Inflammatory macrophage treated with lipopolysaccharide for 4 hours (primary cell): ENCODE results near the gene CCT6A.
"Not testable (repeated sequence)": the region's sequence is repeated elsewhere in the genome, so short reads cannot be mapped to it uniquely, and the experiment has no call there.

ENCODE experiments used
- DNase-seq: peaks from one replicate; pipeline ENCODE4 v3.0.0-alpha.2; 2020

CCT6A gene

DNA sequence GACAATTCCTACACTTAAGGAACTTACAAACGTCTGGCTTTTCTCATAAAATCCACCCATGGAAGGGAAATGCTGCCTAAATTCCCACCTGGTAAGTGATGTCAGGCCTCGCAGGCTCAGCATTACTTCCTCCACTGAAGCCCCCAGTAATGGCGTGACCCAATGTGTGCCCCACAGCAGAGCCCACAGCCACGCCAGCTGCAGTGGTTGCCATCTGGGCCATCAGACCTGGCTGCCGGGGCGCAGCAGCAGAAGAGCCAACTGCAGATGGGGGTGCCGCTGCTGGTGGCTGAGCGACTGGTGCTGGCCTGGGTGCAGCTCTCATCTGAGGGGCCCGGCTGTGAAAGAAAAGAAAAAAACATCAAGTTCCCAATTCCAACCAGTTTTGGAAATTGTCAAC lies 52.6 kb downstream of the CCT6A start:
- not testable (repeated sequence) for DNase-seq

- DNase-seq: peak; percentile 63
These were observed 53.9 kb downstream of the CCT6A start for GRCh38 chr7:56105508-56105907.

DNA sequence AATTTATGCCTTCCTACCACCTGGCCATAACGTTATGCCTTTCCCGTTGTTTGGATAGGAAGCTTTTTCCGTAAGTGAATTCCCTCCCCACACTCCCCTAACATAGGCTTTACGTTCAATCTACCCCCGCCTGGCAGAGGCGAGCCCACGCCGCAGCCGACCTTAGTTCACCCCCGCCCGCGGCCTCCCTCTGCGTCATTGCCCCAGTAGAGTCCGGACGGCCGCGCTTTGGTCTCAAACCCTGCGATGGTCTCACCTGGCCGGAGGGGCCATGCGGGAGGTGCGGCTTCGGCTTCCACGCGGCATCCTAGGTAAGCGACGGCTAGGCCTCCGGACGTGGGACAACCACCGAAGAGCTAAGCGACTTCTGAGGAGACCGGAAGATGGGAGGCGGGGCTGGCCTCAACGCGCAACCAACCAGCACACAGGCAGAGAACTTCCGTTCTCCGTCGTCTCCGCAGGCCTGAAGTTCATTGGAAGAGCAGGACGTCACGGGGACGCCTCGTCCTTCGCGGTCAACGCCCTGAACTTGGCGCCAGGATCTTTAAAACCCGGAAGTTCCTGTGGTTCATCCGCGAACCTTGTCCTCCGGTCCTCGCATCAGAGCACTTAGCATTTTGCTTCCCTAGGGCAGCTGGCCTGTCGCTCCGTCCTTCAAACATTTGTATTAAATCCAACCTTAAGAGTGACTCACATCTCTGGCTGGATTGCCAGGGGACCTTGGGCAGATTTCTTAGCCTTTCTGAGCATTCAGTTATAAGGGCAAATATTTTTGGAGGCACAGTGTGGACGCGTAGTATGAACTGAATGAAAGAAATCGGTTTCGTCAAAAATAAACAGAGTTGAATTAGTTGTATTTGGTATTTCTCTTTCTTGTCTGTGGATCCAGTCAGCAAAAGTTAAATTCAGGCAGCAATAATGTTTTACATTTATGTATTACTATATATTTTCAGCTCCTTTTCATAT lies 54.8 kb downstream of the CCT6A start, which contains the start of gene CHCHD2:
CHCHD2 (minus strand) TSS at position 369 of the 966 bp plus-strand sequence; CDS start at position 306, 63 bp downstream.
- peak; percentile 100 for DNase-seq

DNA sequence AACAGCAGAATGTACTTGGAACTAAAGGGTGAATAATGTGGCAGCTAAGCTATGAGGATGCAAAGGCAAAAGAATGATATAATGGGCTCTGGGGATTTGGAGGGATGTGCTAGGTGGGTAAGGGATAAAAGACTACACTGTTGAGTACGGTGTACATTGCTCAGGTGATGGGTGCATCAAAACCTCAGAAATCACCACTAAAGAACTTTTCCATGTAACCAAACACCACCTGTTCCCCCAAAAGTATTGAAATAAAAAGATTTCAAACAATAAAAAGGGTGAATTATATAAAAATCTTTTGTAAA lies 56.3 kb downstream of the CCT6A start:
- DNase-seq: no peak

GRCh38 chr7:56110611-56111010 lies 59.0 kb downstream of the CCT6A start:
- no peak for DNase-seq

- not testable (repeated sequence) for DNase-seq
These were observed 60.7 kb downstream of the CCT6A start for GRCh38 chr7:56112244-56112643.
